Adipocyte (in vitro differentiated cells): ENCODE measurements around the gene EPS8.

ENCODE experiments used
- DNase-seq: peaks from one replicate; pipeline ENCODE4 v3.0.0-alpha.2; 2015; ENCODE audit warnings: low read depth
- H3K27me3 ChIP-seq: replicated peaks from 2 replicates; pipeline ENCODE4 v1.7.0; 2013; ENCODE audit warnings: mild to moderate bottlenecking, low read length, moderate library complexity; ENCODE audit not compliant: control insufficient read depth, insufficient read depth
- H3K36me3 ChIP-seq: 2 replicates; pipeline ENCODE4 v1.7.0; 2013; ENCODE audit warnings: low read length, mild to moderate bottlenecking, moderate library complexity; ENCODE audit not compliant: control insufficient read depth, insufficient read depth, severe bottlenecking
- H3K4me1 ChIP-seq: 2 replicates; pipeline ENCODE4 v1.7.0; 2013; ENCODE audit warnings: mild to moderate bottlenecking, low read length, moderate library complexity; ENCODE audit not compliant: control insufficient read depth, insufficient read depth
- H3K4me3 ChIP-seq: 2 replicates; pipeline ENCODE4 v1.7.0; 2013; ENCODE audit warnings: mild to moderate bottlenecking, low read length, moderate library complexity
- H3K9ac ChIP-seq: 2 replicates; pipeline ENCODE4 v1.7.0; 2013; ENCODE audit warnings: mild to moderate bottlenecking, low read length, moderate library complexity
- H3K9me3 ChIP-seq: 2 replicates; pipeline ENCODE4 v1.7.0; 2013; ENCODE audit warnings: mild to moderate bottlenecking, low read length, moderate library complexity; ENCODE audit not compliant: control insufficient read depth

Gene EPS8

GRCh38 chr12:15796493-15797141 lies 7.4 kb upstream of the EPS8 start:
- H3K4me3 ChIP-seq = no peak overlapping the region
- no peaks in the 10 kb centered on the region for H3K27me3 ChIP-seq
- peaks cover 3% of the 10 kb centered on the region for H3K9me3 ChIP-seq
- DNase-seq = no peak
- H3K4me1 ChIP-seq = peaks cover 24% of the 10 kb centered on the region
- H3K36me3 ChIP-seq = no peaks in the 10 kb centered on the region
- H3K9ac ChIP-seq = no peak overlapping the region

GRCh38 chr12:15794836-15795235 lies 5.6 kb upstream of the EPS8 start:
- Histone ChIP-seq H3K9me3 (peaks cover 3% of the 10 kb centered on the region), H3K4me1 (peaks cover 31% of the 10 kb centered on the region), H3K4me3 (no peak overlapping the region), H3K27me3 (no peaks in the 10 kb centered on the region), H3K36me3 (no peaks in the 10 kb centered on the region), H3K9ac (no peak overlapping the region)
- DNase-seq = no peak

GRCh38 chr12:15794196-15794595 lies 5.0 kb upstream of the EPS8 start:
- Histone ChIP-seq H3K9me3 (peaks cover 3% of the 10 kb centered on the region), H3K9ac (no peak overlapping the region), H3K4me3 (no peak overlapping the region), H3K27me3 (no peaks in the 10 kb centered on the region), H3K36me3 (no peaks in the 10 kb centered on the region), H3K4me1 (peaks cover 30% of the 10 kb centered on the region)
- DNase-seq = no peak

- peak; percentile 76 for DNase-seq
- Histone ChIP-seq H3K9me3 (peaks cover 8% of the 10 kb centered on the region), H3K36me3 (peaks cover 13% of the 10 kb centered on the region), H3K4me3 (peak overlapping the region; percentile 93), H3K27me3 (no peaks in the 10 kb centered on the region), H3K9ac (peak overlapping the region; percentile 95), H3K4me1 (peaks cover 15% of the 10 kb centered on the region)
Measured at GRCh38 chr12:15788233-15789219, 662 bp downstream of the EPS8 start.

GRCh38 chr12:15787778-15788177 lies 1.4 kb downstream of the EPS8 start:
- Histone ChIP-seq H3K36me3 (peaks cover 16% of the 10 kb centered on the region), H3K27me3 (no peaks in the 10 kb centered on the region), H3K4me3 (peak overlapping the region; percentile 93), H3K9ac (peak overlapping the region; percentile 95), H3K4me1 (peaks cover 23% of the 10 kb centered on the region), H3K9me3 (peaks cover 6% of the 10 kb centered on the region)
- DNase-seq = peak; percentile 31

GRCh38 chr12:15786772-15787171 lies 2.4 kb downstream of the EPS8 start:
- Histone ChIP-seq H3K36me3 (peaks cover 25% of the 10 kb centered on the region), H3K27me3 (no peaks in the 10 kb centered on the region), H3K4me3 (peak overlapping the region; percentile 93), H3K9me3 (peaks cover 6% of the 10 kb centered on the region), H3K9ac (peak overlapping the region; percentile 95), H3K4me1 (peaks cover 25% of the 10 kb centered on the region)
- no peak for DNase-seq

- Histone ChIP-seq H3K9me3 (peaks cover 6% of the 10 kb centered on the region), H3K4me1 (peaks cover 50% of the 10 kb centered on the region), H3K27me3 (no peaks in the 10 kb centered on the region), H3K9ac (no peak overlapping the region), H3K4me3 (no peak overlapping the region), H3K36me3 (peaks cover 35% of the 10 kb centered on the region)
- no peak for DNase-seq
Measured at GRCh38 chr12:15783288-15783687, 5.9 kb downstream of the EPS8 start.

- Histone ChIP-seq H3K9ac (no peak overlapping the region), H3K36me3 (peaks cover 35% of the 10 kb centered on the region), H3K4me3 (peak overlapping the region; percentile 17), H3K27me3 (no peaks in the 10 kb centered on the region), H3K9me3 (peaks cover 6% of the 10 kb centered on the region), H3K4me1 (peaks cover 57% of the 10 kb centered on the region)
- DNase-seq = no peak
Measured at GRCh38 chr12:15782667-15783066, 6.5 kb downstream of the EPS8 start.

- DNase-seq = no peak
- Histone ChIP-seq H3K27me3 (no peaks in the 10 kb centered on the region), H3K36me3 (peaks cover 30% of the 10 kb centered on the region)
Measured at GRCh38 chr12:15779925-15780324, 9.3 kb downstream of the EPS8 start.

GRCh38 chr12:15778126-15778525 lies 11.1 kb downstream of the EPS8 start:
- Histone ChIP-seq H3K4me1 (peaks cover 75% of the 10 kb centered on the region), H3K4me3 (peak overlapping the region; percentile 24), H3K9ac (peak overlapping the region; percentile 2), H3K36me3 (peaks cover 22% of the 10 kb centered on the region), H3K9me3 (no peaks in the 10 kb centered on the region), H3K27me3 (no peaks in the 10 kb centered on the region)
- DNase-seq = no peak

More at GRCh38 chr12:15779925-15780324, 9.3 kb downstream of the EPS8 start:
- peaks cover under 1% of the 10 kb centered on the region for H3K9me3 ChIP-seq
- peak overlapping the region; percentile 36 for H3K4me3 ChIP-seq
- no peak overlapping the region for H3K9ac ChIP-seq
- peaks cover 75% of the 10 kb centered on the region for H3K4me1 ChIP-seq

- H3K27me3 ChIP-seq = no peaks in the 10 kb centered on the region
- peak overlapping the region; percentile 24 for H3K4me3 ChIP-seq
- peaks cover 16% of the 10 kb centered on the region for H3K36me3 ChIP-seq
- no peaks in the 10 kb centered on the region for H3K9me3 ChIP-seq
- peaks cover 75% of the 10 kb centered on the region for H3K4me1 ChIP-seq
- H3K9ac ChIP-seq = peak overlapping the region; percentile 2
- no peak for DNase-seq
Measured at GRCh38 chr12:15777355-15778012, 11.7 kb downstream of the EPS8 start.
